ENCODE results near the gene SPART.

The SPART gene

GRCh38 chr13:36346222-36347083 lies at the start of gene SPART:
Gene SPART (minus strand): TSS chr13:36346394. CDS start chr13:36335830, 10,564 bp downstream.
- peak within 1 kb of the TSS; percentile 82 for H3K4me3 ChIP-seq (ENCODE audit: low read depth, low read length)
- no peaks in the 10 kb centered on the region for H3K36me3 ChIP-seq (replicated peaks)
- in situ Hi-C loops (cut with HindIII; ENCODE audit: low pct_ligation_motif_present, low sequenced_read_pairs): no loop called here
- TF ChIP-seq CTCF (IDR thresholded peaks at IDR 0.05; ENCODE audit: low read depth, low read length, missing control alignments): peak; percentile 97
- DNase-seq: peak; percentile 90
- no peaks in the 10 kb centered on the region for H3K27me3 ChIP-seq (replicated peaks)
- H3K27ac ChIP-seq: peak within 1 kb of the TSS; percentile 99

- no peak overlapping the region for H3K27ac ChIP-seq
- H3K4me3 ChIP-seq (ENCODE audit: low read depth, low read length): no peak overlapping the region
- in situ Hi-C loops (cut with HindIII; ENCODE audit: low pct_ligation_motif_present, low sequenced_read_pairs): no loop called here
- H3K27me3 ChIP-seq (replicated peaks): no peaks in the 10 kb centered on the region
- peak; percentile 46 for TF ChIP-seq CTCF (IDR thresholded peaks at IDR 0.05; ENCODE audit: low read depth, low read length, missing control alignments)
- no peaks in the 10 kb centered on the region for H3K36me3 ChIP-seq (replicated peaks)
- DNase-seq: no peak
These were observed 49.1 kb upstream of the SPART start for GRCh38 chr13:36395280-36395679.

GRCh38 chr13:36385489-36385888 lies 39.3 kb upstream of the SPART start:
- no peaks in the 10 kb centered on the region for H3K36me3 ChIP-seq (replicated peaks)
- no peak for TF ChIP-seq CTCF (IDR thresholded peaks at IDR 0.05; ENCODE audit: low read depth, low read length, missing control alignments)
- no peaks in the 10 kb centered on the region for H3K27me3 ChIP-seq (replicated peaks)
- in situ Hi-C loops (cut with HindIII; ENCODE audit: low pct_ligation_motif_present, low sequenced_read_pairs): no loop called here
- H3K27ac ChIP-seq: no peak overlapping the region
- peak; percentile 9 for DNase-seq
- H3K4me3 ChIP-seq (ENCODE audit: low read depth, low read length): no peak overlapping the region

GRCh38 chr13:36382030-36382429 lies 35.8 kb upstream of the SPART start:
- Histone ChIP-seq H3K4me3 (ENCODE audit: low read depth, low read length) (no peak overlapping the region), H3K27ac (no peak overlapping the region), H3K36me3 (replicated peaks) (no peaks in the 10 kb centered on the region), H3K27me3 (replicated peaks) (no peaks in the 10 kb centered on the region)
- no peak for TF ChIP-seq CTCF (IDR thresholded peaks at IDR 0.05; ENCODE audit: low read depth, low read length, missing control alignments)
- no peak for DNase-seq
- in situ Hi-C loops (cut with HindIII; ENCODE audit: low pct_ligation_motif_present, low sequenced_read_pairs): no loop called here

- DNase-seq: no peak
- Histone ChIP-seq H3K4me3 (ENCODE audit: low read depth, low read length) (no peak overlapping the region), H3K27ac (no peak overlapping the region), H3K27me3 (replicated peaks) (no peaks in the 10 kb centered on the region), H3K36me3 (replicated peaks) (no peaks in the 10 kb centered on the region)
- in situ Hi-C loops (cut with HindIII; ENCODE audit: low pct_ligation_motif_present, low sequenced_read_pairs): no loop called here
- TF ChIP-seq CTCF (IDR thresholded peaks at IDR 0.05; ENCODE audit: low read depth, low read length, missing control alignments): no peak
These were observed 31.8 kb upstream of the SPART start for GRCh38 chr13:36377826-36378468.
